Lower lobe of right lung (tissue), 2 donors: Measurements from ENCODE around the gene INPP5K. TPM values are rescaled to one million over a fixed set of nuclear protein-coding genes. Genes with fewer than 3 reads are reported as not detected.
A peak's percentile ranks its signal among the peaks of the same experiment; 100 is the strongest.
"Not testable (repeated sequence)": the region's sequence is repeated elsewhere in the genome, so short reads cannot be mapped to it uniquely, and the experiment has no call there.

Experiments used
- ATAC-seq, 2 donors: fragments of 200-7000 bp; cut with Tn5 transposase; one replicate each; pipeline ENCODE4 v1.9.1; 2020 to 2022; ENCODE audit warnings: mild to moderate bottlenecking in 2 of 2, moderate library complexity in 2 of 2
- DNase-seq: peaks from one replicate; pipeline ENCODE4 v3.0.0-alpha.2; 2020
- H3K27ac ChIP-seq: fragments of 200-600 bp; one replicate; pipeline ENCODE4 v1.8.0; 2022
- H3K27me3 ChIP-seq: fragments of 200-600 bp; one replicate; pipeline ENCODE4 v1.8.0; 2022; ENCODE audit warnings: low read depth
- H3K36me3 ChIP-seq: fragments of 200-600 bp; one replicate; pipeline ENCODE4 v1.8.0; 2022; ENCODE audit warnings: mild to moderate bottlenecking
- H3K4me1 ChIP-seq: fragments of 200-600 bp; one replicate; pipeline ENCODE4 v1.8.0; 2022
- H3K4me3 ChIP-seq: fragments of 200-600 bp; one replicate; pipeline ENCODE4 v1.8.0; 2022; ENCODE audit warnings: mild to moderate bottlenecking
- H3K9me3 ChIP-seq: fragments of 200-600 bp; one replicate; pipeline ENCODE4 v1.8.0; 2022
- CTCF ChIP-seq: fragments of 200-600 bp; IDR thresholded peaks from one replicate; pipeline ENCODE4 v1.8.0; 2022; ENCODE audit warnings: antibody characterized with exemption, mild to moderate bottlenecking
- intact Hi-C: fragments of 100-400 bp; cut with DNase I; formaldehyde crosslinking; loops from one replicate; pipeline ENCODE4 v1.11.0; 2022
- total RNA-seq: library from RNA; stranded (reverse); fragmentation: NEBNext Ultra II Directional; extraction: Animal tissue kit (Norgen Biotek cat#: 25700); gene quantifications from one replicate; pipeline ENCODE4 v1.2.1, GENCODE V29; 2021
- donor health status: DM: no; HTN: yes; CAD: no; lungs with severe emphysema.

The INPP5K gene
- total RNA-seq, 1 donor from 2014 or later, result 57.9 TPM

GRCh38 chr17:1511290-1511689 lies 5.1 kb downstream of the INPP5K start:
- Histone ChIP-seq H3K36me3 (peaks cover 62% of the 10 kb centered on the region), H3K9me3 (no peaks in the 10 kb centered on the region), H3K27ac (peak overlapping the region; percentile 97), H3K4me3 (no peak overlapping the region), H3K27me3 (no peaks in the 10 kb centered on the region), H3K4me1 (peaks cover 65% of the 10 kb centered on the region)
- TF ChIP-seq CTCF, result no peak
- intact Hi-C loops, result no loop called here
- peak; percentile 29 to 43 for ATAC-seq
- DNase-seq, result no peak

GRCh38 chr17:1509290-1509881 lies 7.0 kb downstream of the INPP5K start:
- no peaks in the 10 kb centered on the region for H3K9me3 ChIP-seq
- no peak overlapping the region for H3K27ac ChIP-seq
- intact Hi-C loops, result no loop called here

GRCh38 chr17:1508709-1509108 lies 7.7 kb downstream of the INPP5K start:
- DNase-seq, result not testable (repeated sequence)
- peaks cover 84% of the 10 kb centered on the region for H3K36me3 ChIP-seq

More at GRCh38 chr17:1509290-1509881, 7.0 kb downstream of the INPP5K start:
- TF ChIP-seq CTCF, result no peak
- peaks cover 60% of the 10 kb centered on the region for H3K4me1 ChIP-seq
- ATAC-seq (no peak), DNase-seq (no peak)
- no peak overlapping the region for H3K4me3 ChIP-seq
- peaks cover 81% of the 10 kb centered on the region for H3K36me3 ChIP-seq
- no peaks in the 10 kb centered on the region for H3K27me3 ChIP-seq

GRCh38 chr17:1506649-1507267 lies 9.7 kb downstream of the INPP5K start:
- ATAC-seq, result peak in 1 of 2 donors; percentile 13
- Histone ChIP-seq H3K36me3 (peaks cover 76% of the 10 kb centered on the region), H3K4me1 (peaks cover 33% of the 10 kb centered on the region)

More at GRCh38 chr17:1508709-1509108, 7.7 kb downstream of the INPP5K start:
- H3K27ac ChIP-seq, ATAC-seq, intact Hi-C loops, H3K27me3 ChIP-seq, H3K9me3 ChIP-seq, H3K4me3 ChIP-seq: not testable (repeated sequence)
- H3K4me1 ChIP-seq, result peaks cover 53% of the 10 kb centered on the region

GRCh38 chr17:1505586-1505985 lies 10.8 kb downstream of the INPP5K start:
- intact Hi-C loops, result no loop called here
- Histone ChIP-seq H3K36me3 (peaks cover 70% of the 10 kb centered on the region), H3K4me3 (no peak overlapping the region), H3K27me3 (no peaks in the 10 kb centered on the region), H3K9me3 (no peaks in the 10 kb centered on the region), H3K4me1 (peaks cover 22% of the 10 kb centered on the region), H3K27ac (peak overlapping the region; percentile 11)
- ATAC-seq (no peak), DNase-seq (no peak)
- no peak for TF ChIP-seq CTCF

More at GRCh38 chr17:1506649-1507267, 9.7 kb downstream of the INPP5K start:
- intact Hi-C loops, result no loop called here
- Histone ChIP-seq H3K27me3 (no peaks in the 10 kb centered on the region), H3K4me3 (no peak overlapping the region), H3K9me3 (no peaks in the 10 kb centered on the region), H3K27ac (no peak overlapping the region)
- DNase-seq, result no peak
- TF ChIP-seq CTCF, result no peak

GRCh38 chr17:1504866-1505265 lies 11.5 kb downstream of the INPP5K start:
- intact Hi-C loops, result no loop called here
- no peak for DNase-seq
- peak overlapping the region; percentile 11 for H3K27ac ChIP-seq
- H3K9me3 ChIP-seq, result no peaks in the 10 kb centered on the region
- no peak for ATAC-seq
- peaks cover 16% of the 10 kb centered on the region for H3K4me1 ChIP-seq
- H3K36me3 ChIP-seq, result peaks cover 66% of the 10 kb centered on the region
- no peak for TF ChIP-seq CTCF
- H3K27me3 ChIP-seq, result no peaks in the 10 kb centered on the region
- H3K4me3 ChIP-seq, result no peak overlapping the region
